ENCODE data around the gene ZSCAN21. TPM values are rescaled to one million over a fixed set of nuclear protein-coding genes. Genes with fewer than 3 reads are reported as not detected.

Gene ZSCAN21
- total RNA-seq, 2 experiments from 2014 or later: 2.0 to 2.7 TPM

GRCh38 chr7:100069991-100070390 is 20.4 kb downstream of the ZSCAN21 start:
- Histone ChIP-seq H3K4me3 (ENCODE audit: low read length) (no peak overlapping the region), H3K4me1 (ENCODE audit: insufficient read depth, low read length) (no peaks in the 10 kb centered on the region), H3K27me3 (ENCODE audit: control insufficient read depth in 1 of 2, insufficient read depth in 2 of 2, low read length in 2 of 2) (no peaks in the 10 kb centered on the region), H3K27ac (ENCODE audit: low read depth in 1 of 2, low read length in 2 of 2) (no peak overlapping the region), H3K9me3 (ENCODE audit: control insufficient read depth in 1 of 2, insufficient read depth in 1 of 2, low read length in 2 of 2) (peaks cover 31 to 33% of the 10 kb centered on the region in 2 experiments), H3K36me3 (ENCODE audit: insufficient read depth, low read length) (peaks cover 57% of the 10 kb centered on the region)
- H3K4me1 Mint-ChIP-seq (ENCODE audit: low read depth): no peaks in the 10 kb centered on the region
- ChIA-PET POLR2A (interaction anchor here (1.3 kb wide), 1 partner anchor 21 kb away, joined by 5 read pairs; the partner anchor contains the start of gene ZSCAN21), CTCF (interaction anchor here (1.0 kb wide), 1 partner anchor 17 kb away, joined by 3 read pairs; no protein-coding TSS in a partner anchor)
- peaks cover 10% of the 10 kb centered on the region for H3K9me3 Mint-ChIP-seq
- H3K4me3 Mint-ChIP-seq: no peak overlapping the region
- intact Hi-C loops (cut with DNase I, micrococcal nuclease): no loop called here
- H3K27me3 Mint-ChIP-seq: no peaks in the 10 kb centered on the region
- peaks cover 77% of the 10 kb centered on the region for H3K36me3 Mint-ChIP-seq (ENCODE audit: low read depth)
- no peak for ATAC-seq (ENCODE audit: poor library complexity)
- DNase-seq: no peak
- TF ChIP-seq, protein P1, sequence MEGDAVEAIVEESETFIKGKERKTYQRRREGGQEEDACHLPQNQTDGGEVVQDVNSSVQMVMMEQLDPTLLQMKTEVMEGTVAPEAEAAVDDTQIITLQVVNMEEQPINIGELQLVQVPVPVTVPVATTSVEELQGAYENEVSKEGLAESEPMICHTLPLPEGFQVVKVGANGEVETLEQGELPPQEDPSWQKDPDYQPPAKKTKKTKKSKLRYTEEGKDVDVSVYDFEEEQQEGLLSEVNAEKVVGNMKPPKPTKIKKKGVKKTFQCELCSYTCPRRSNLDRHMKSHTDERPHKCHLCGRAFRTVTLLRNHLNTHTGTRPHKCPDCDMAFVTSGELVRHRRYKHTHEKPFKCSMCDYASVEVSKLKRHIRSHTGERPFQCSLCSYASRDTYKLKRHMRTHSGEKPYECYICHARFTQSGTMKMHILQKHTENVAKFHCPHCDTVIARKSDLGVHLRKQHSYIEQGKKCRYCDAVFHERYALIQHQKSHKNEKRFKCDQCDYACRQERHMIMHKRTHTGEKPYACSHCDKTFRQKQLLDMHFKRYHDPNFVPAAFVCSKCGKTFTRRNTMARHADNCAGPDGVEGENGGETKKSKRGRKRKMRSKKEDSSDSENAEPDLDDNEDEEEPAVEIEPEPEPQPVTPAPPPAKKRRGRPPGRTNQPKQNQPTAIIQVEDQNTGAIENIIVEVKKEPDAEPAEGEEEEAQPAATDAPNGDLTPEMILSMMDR (IDR thresholded peaks at IDR 0.05): no peak
- H3K27ac Mint-ChIP-seq: no peak overlapping the region

DNA sequence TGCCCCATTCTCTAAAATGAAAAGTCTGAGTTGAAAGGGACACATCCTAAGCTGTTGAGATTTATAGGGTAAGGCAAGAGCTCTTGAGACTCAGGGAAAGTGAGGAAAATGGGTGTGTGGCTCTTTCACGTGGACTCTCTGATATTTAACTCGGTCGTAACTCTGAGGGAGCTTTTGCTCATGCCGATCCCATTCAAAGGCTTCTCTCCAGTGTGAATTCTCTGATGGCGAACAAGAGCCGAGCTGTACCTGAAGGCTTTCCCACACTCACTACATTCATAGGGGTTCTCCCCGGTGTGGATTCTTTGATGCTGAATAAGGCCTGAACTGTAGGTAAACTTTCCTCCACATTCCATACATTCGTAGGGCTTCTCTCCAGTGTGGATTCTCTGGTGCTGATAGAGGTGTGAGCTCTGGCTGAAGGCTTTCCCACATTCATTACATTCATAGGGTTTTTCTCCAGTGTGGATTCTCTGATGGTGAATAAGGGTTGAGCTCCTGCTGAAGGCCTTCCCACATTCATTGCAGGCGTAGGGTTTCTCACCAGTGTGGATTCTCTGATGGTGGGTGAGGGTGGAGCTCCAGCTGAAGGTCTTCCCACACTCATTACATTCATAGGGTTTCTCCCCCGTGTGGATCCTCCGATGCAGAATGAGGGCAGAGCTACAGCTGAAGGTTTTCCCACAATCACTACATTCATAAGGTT is 21.6 kb downstream of the ZSCAN21 start:
- Mint-ChIP-seq H3K4me3 (no peak overlapping the region), H3K9me3 (peaks cover 10% of the 10 kb centered on the region), H3K4me1 (ENCODE audit: low read depth) (no peaks in the 10 kb centered on the region), H3K27ac (no peak overlapping the region), H3K27me3 (no peaks in the 10 kb centered on the region), H3K36me3 (ENCODE audit: low read depth) (peaks cover 81% of the 10 kb centered on the region)
- peaks cover 64% of the 10 kb centered on the region for H3K36me3 ChIP-seq (ENCODE audit: insufficient read depth, low read length)
- H3K9me3 ChIP-seq (ENCODE audit: control insufficient read depth in 1 of 2, insufficient read depth in 1 of 2, low read length in 2 of 2): peaks cover 31 to 33% of the 10 kb centered on the region in 2 experiments
- POLR2A ChIA-PET: interaction anchor here (1.0 to 1.3 kb wide), 2 partner anchors 10 to 22 kb away, joined by 3 to 5 read pairs; partner anchors contain the start of genes ZNF3 and ZSCAN21
- CTCF ChIA-PET: no interaction called here
- DNase-seq (no peak), ATAC-seq (ENCODE audit: poor library complexity) (no peak)
- TF ChIP-seq, protein P1 (IDR thresholded peaks at IDR 0.05): no peak
- no peak overlapping the region for H3K27ac ChIP-seq (ENCODE audit: low read depth in 1 of 2, low read length in 2 of 2)
- H3K4me3 ChIP-seq (ENCODE audit: low read length): no peak overlapping the region
- H3K4me1 ChIP-seq (ENCODE audit: insufficient read depth, low read length): no peaks in the 10 kb centered on the region
- no peaks in the 10 kb centered on the region for H3K27me3 ChIP-seq (ENCODE audit: control insufficient read depth in 1 of 2, insufficient read depth in 2 of 2, low read length in 2 of 2)
- intact Hi-C loops (cut with DNase I, micrococcal nuclease): no loop called here

DNA sequence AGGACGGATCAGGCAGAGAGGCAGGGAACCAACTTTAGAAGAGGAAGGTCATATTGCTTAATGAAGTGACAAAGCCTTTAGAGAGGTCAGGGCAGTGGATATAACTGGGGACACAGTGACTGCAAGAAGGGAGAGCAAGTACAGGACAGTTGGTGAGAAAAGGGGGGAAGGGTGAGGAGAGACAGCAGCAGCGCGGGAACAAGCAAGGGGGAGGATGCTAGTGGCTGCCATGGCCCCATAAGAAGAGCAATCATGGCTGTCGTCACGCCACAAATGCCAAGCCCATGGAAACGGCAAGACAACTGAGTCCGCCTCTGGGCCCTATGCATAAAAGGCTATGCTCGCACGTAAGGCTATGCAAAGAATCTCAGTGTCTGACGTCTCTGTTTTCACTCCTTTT is 22.9 kb downstream of the ZSCAN21 start:
- DNase-seq (no peak), ATAC-seq (ENCODE audit: poor library complexity) (no peak)
- no peaks in the 10 kb centered on the region for H3K27me3 ChIP-seq (ENCODE audit: control insufficient read depth in 1 of 2, insufficient read depth in 2 of 2, low read length in 2 of 2)
- H3K36me3 Mint-ChIP-seq (ENCODE audit: low read depth): peaks cover 86% of the 10 kb centered on the region
- no peak overlapping the region for H3K27ac Mint-ChIP-seq
- H3K4me1 ChIP-seq (ENCODE audit: insufficient read depth, low read length): no peaks in the 10 kb centered on the region
- H3K4me1 Mint-ChIP-seq (ENCODE audit: low read depth): no peaks in the 10 kb centered on the region
- H3K36me3 ChIP-seq (ENCODE audit: insufficient read depth, low read length): peaks cover 76% of the 10 kb centered on the region
- POLR2A ChIA-PET: interaction anchor here (0.6 kb wide), 1 partner anchor 164 kb away, joined by 3 read pairs; no protein-coding TSS in a partner anchor
- no peak overlapping the region for H3K4me3 ChIP-seq (ENCODE audit: low read length)
- H3K27ac ChIP-seq (ENCODE audit: low read depth in 1 of 2, low read length in 2 of 2): no peak overlapping the region
- H3K4me3 Mint-ChIP-seq: no peak overlapping the region
- H3K9me3 Mint-ChIP-seq: peaks cover 10% of the 10 kb centered on the region
- intact Hi-C loops (cut with DNase I, micrococcal nuclease): no loop called here
- H3K27me3 Mint-ChIP-seq: no peaks in the 10 kb centered on the region
- TF ChIP-seq, protein P1 (IDR thresholded peaks at IDR 0.05): no peak
- CTCF ChIA-PET: no interaction called here
- H3K9me3 ChIP-seq (ENCODE audit: control insufficient read depth in 1 of 2, insufficient read depth in 1 of 2, low read length in 2 of 2): peaks cover 31 to 33% of the 10 kb centered on the region in 2 experiments

Data from CD4-positive, alpha-beta T cell (primary cell).